Lower lobe of right lung (tissue), 2 donors: ENCODE measurements around the gene RBM20. TPM values are rescaled to one million over a fixed set of nuclear protein-coding genes. Genes with fewer than 3 reads are reported as not detected.
A peak's percentile ranks its signal among the peaks of the same experiment; 100 is the strongest.

Experiments used
- ATAC-seq, 2 donors: fragments of 200-7000 bp; cut with Tn5 transposase; one replicate each; pipeline ENCODE4 v1.9.1; 2020 to 2022; ENCODE audit warnings: mild to moderate bottlenecking in 2 of 2, moderate library complexity in 2 of 2
- DNase-seq: peaks from one replicate; pipeline ENCODE4 v3.0.0-alpha.2; 2020
- H3K27ac ChIP-seq: fragments of 200-600 bp; one replicate; pipeline ENCODE4 v1.8.0; 2022
- H3K27me3 ChIP-seq: fragments of 200-600 bp; one replicate; pipeline ENCODE4 v1.8.0; 2022; ENCODE audit warnings: low read depth
- H3K36me3 ChIP-seq: fragments of 200-600 bp; one replicate; pipeline ENCODE4 v1.8.0; 2022; ENCODE audit warnings: mild to moderate bottlenecking
- H3K4me1 ChIP-seq: fragments of 200-600 bp; one replicate; pipeline ENCODE4 v1.8.0; 2022
- H3K4me3 ChIP-seq: fragments of 200-600 bp; one replicate; pipeline ENCODE4 v1.8.0; 2022; ENCODE audit warnings: mild to moderate bottlenecking
- H3K9me3 ChIP-seq: fragments of 200-600 bp; one replicate; pipeline ENCODE4 v1.8.0; 2022
- CTCF ChIP-seq: fragments of 200-600 bp; IDR thresholded peaks from one replicate; pipeline ENCODE4 v1.8.0; 2022; ENCODE audit warnings: antibody characterized with exemption, mild to moderate bottlenecking
- intact Hi-C: fragments of 100-400 bp; cut with DNase I; formaldehyde crosslinking; loops from one replicate; pipeline ENCODE4 v1.11.0; 2022
- total RNA-seq: library from RNA; stranded (reverse); fragmentation: NEBNext Ultra II Directional; extraction: Animal tissue kit (Norgen Biotek cat#: 25700); gene quantifications from one replicate; pipeline ENCODE4 v1.2.1, GENCODE V29; 2021
- donor health status: DM: no; HTN: yes; CAD: no; lungs with severe emphysema.

The RBM20 gene
- total RNA-seq, 1 donor from 2014 or later: 1.0 TPM

- no peaks in the 10 kb centered on the region for H3K4me1 ChIP-seq
- peaks cover 19% of the 10 kb centered on the region for H3K27me3 ChIP-seq
- intact Hi-C loops: no loop called here
- H3K9me3 ChIP-seq: no peaks in the 10 kb centered on the region
- TF ChIP-seq CTCF: peak; percentile 43
- H3K36me3 ChIP-seq: no peaks in the 10 kb centered on the region
- H3K27ac ChIP-seq: no peak overlapping the region
- no peak for DNase-seq
- no peak overlapping the region for H3K4me3 ChIP-seq
- ATAC-seq: peak; percentile 54 to 57
Measured at GRCh38 chr10:110681023-110681681, 37.0 kb downstream of the RBM20 start.

GRCh38 chr10:110682348-110682747 lies 38.2 kb downstream of the RBM20 start:
- Histone ChIP-seq H3K4me1 (no peaks in the 10 kb centered on the region), H3K4me3 (no peak overlapping the region), H3K9me3 (no peaks in the 10 kb centered on the region), H3K36me3 (no peaks in the 10 kb centered on the region), H3K27ac (no peak overlapping the region), H3K27me3 (peaks cover 19% of the 10 kb centered on the region)
- no peak for DNase-seq
- intact Hi-C loops: no loop called here
- no peak for TF ChIP-seq CTCF
- no peak for ATAC-seq

GRCh38 chr10:110684800-110685446 lies 40.8 kb downstream of the RBM20 start:
- no peaks in the 10 kb centered on the region for H3K36me3 ChIP-seq
- peaks cover 16% of the 10 kb centered on the region for H3K27me3 ChIP-seq
- DNase-seq (no peak), ATAC-seq (no peak)
- H3K4me3 ChIP-seq: no peak overlapping the region
- TF ChIP-seq CTCF: no peak
- H3K9me3 ChIP-seq: no peaks in the 10 kb centered on the region
- no peaks in the 10 kb centered on the region for H3K4me1 ChIP-seq
- intact Hi-C loops: no loop called here
- no peak overlapping the region for H3K27ac ChIP-seq

- Histone ChIP-seq H3K4me3 (no peak overlapping the region), H3K36me3 (no peaks in the 10 kb centered on the region), H3K4me1 (no peaks in the 10 kb centered on the region), H3K27ac (no peak overlapping the region), H3K27me3 (peaks cover 15% of the 10 kb centered on the region), H3K9me3 (no peaks in the 10 kb centered on the region)
- intact Hi-C loops: no loop called here
- no peak for ATAC-seq
- DNase-seq: no peak
- TF ChIP-seq CTCF: no peak
Measured at GRCh38 chr10:110686047-110686446, 41.9 kb downstream of the RBM20 start.

- H3K4me1 ChIP-seq: no peaks in the 10 kb centered on the region
- TF ChIP-seq CTCF: no peak
- ATAC-seq (no peak), DNase-seq (no peak)
- intact Hi-C loops: no loop called here
- peaks cover 9% of the 10 kb centered on the region for H3K27me3 ChIP-seq
- no peak overlapping the region for H3K4me3 ChIP-seq
- H3K27ac ChIP-seq: no peak overlapping the region
- H3K36me3 ChIP-seq: no peaks in the 10 kb centered on the region
- peaks cover 3% of the 10 kb centered on the region for H3K9me3 ChIP-seq
Measured at GRCh38 chr10:110686949-110687348, 42.8 kb downstream of the RBM20 start.
